MCF 10A (cell line): ENCODE data around the gene ADARB2. TPM values are rescaled to one million over a fixed set of nuclear protein-coding genes. Genes with fewer than 3 reads are reported as not detected.

Experiments
- BruUV-seq: library from RNA; stranded (reverse); fragments of 400-500 nt; replicated peaks from 2 replicates; lab custom pipeline; 2021; lab: Mats Ljungman, UMichigan
- CTCF ChIA-PET: fragments of 300-600 bp; sonication (Branson Sonifier 250); formaldehyde crosslinking; extraction: SDS; loops from one replicate; lab custom pipeline; 2021; ENCODE audit warnings: antibody characterized with exemption, inconsistent platforms; lab: Yijun Ruan, JAX
- POLR2A ChIA-PET: fragments of 300-600, 350-650 bp; sonication (Branson Sonifier 250); formaldehyde crosslinking; extraction: SDS; loops from one replicate; lab custom pipeline; 2020; ENCODE audit warnings: antibody characterized with exemption, inconsistent platforms; lab: Yijun Ruan, JAX
- DNase-seq: peaks from one replicate; pipeline ENCODE4 v3.0.0-alpha.2; 2018; ENCODE audit not compliant: unreplicated experiment
- H3K27ac Mint-ChIP-seq: one replicate; pipeline ENCODE4 v1.8.0; 2022; ENCODE audit warnings: mild to moderate bottlenecking, low read depth, mixed read lengths; ENCODE audit not compliant: unreplicated experiment
- H3K27me3 Mint-ChIP-seq: one replicate; pipeline ENCODE4 v1.8.0; 2022; ENCODE audit warnings: mixed read lengths; ENCODE audit not compliant: insufficient read depth, unreplicated experiment
- H3K36me3 Mint-ChIP-seq: one replicate; pipeline ENCODE4 v1.8.0; 2022; ENCODE audit warnings: mild to moderate bottlenecking, moderate library complexity, mixed read lengths; ENCODE audit not compliant: insufficient read depth, unreplicated experiment
- H3K4me1 Mint-ChIP-seq: one replicate; pipeline ENCODE4 v1.8.0; 2022; ENCODE audit warnings: mixed read lengths; ENCODE audit not compliant: insufficient read depth, unreplicated experiment
- H3K4me3 Mint-ChIP-seq: one replicate; pipeline ENCODE4 v1.8.0; 2022; ENCODE audit warnings: mild to moderate bottlenecking, moderate library complexity, mixed read lengths; ENCODE audit not compliant: unreplicated experiment
- H3K9me3 Mint-ChIP-seq: one replicate; pipeline ENCODE4 v1.8.0; 2022; ENCODE audit warnings: mixed read lengths; ENCODE audit not compliant: unreplicated experiment
- intact Hi-C: fragments of 100-400 bp; cut with micrococcal nuclease; formaldehyde crosslinking; loops from 2 replicates; pipeline ENCODE4 v1.14.1; 2022
- total RNA-seq: library from RNA; stranded (reverse); gene quantifications from 2 replicates; pipeline ENCODE4 v1.2.3, GENCODE V29; 2022
- TF ChIP-seq, protein P1 (sequence below): fragments of 200-600 bp; IDR thresholded peaks from one replicate; pipeline ENCODE4 v1.8.0; 2022; ENCODE audit warnings: antibody characterized with exemption, mild to moderate bottlenecking; ENCODE audit not compliant: unreplicated experiment

Gene ADARB2
- total RNA-seq, 1 experiment from 2014 or later = 0.96 TPM

DNA sequence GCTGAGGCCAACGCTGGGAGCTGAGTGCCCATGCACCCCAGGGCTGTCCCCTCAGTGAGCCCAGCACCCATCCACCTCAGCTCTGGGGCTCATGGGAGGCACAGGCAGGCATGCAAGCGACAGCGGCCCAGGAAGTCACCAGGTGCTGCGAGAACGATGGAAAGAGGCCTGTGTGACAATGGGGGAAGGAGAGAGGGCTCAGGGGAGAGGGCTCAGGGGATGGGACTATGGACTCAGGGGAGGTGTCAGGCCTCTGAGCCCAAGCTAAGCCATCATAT lies 388.6 kb downstream of the ADARB2 start:
- CTCF ChIA-PET = no interaction called here
- TF ChIP-seq, protein P1, sequence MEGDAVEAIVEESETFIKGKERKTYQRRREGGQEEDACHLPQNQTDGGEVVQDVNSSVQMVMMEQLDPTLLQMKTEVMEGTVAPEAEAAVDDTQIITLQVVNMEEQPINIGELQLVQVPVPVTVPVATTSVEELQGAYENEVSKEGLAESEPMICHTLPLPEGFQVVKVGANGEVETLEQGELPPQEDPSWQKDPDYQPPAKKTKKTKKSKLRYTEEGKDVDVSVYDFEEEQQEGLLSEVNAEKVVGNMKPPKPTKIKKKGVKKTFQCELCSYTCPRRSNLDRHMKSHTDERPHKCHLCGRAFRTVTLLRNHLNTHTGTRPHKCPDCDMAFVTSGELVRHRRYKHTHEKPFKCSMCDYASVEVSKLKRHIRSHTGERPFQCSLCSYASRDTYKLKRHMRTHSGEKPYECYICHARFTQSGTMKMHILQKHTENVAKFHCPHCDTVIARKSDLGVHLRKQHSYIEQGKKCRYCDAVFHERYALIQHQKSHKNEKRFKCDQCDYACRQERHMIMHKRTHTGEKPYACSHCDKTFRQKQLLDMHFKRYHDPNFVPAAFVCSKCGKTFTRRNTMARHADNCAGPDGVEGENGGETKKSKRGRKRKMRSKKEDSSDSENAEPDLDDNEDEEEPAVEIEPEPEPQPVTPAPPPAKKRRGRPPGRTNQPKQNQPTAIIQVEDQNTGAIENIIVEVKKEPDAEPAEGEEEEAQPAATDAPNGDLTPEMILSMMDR = no peak
- Mint-ChIP-seq H3K9me3 (no peaks in the 10 kb centered on the region), H3K4me1 (peaks cover 6% of the 10 kb centered on the region), H3K36me3 (no peaks in the 10 kb centered on the region), H3K27me3 (no peaks in the 10 kb centered on the region), H3K4me3 (no peak overlapping the region), H3K27ac (no peak overlapping the region)
- intact Hi-C loops = no loop called here
- POLR2A ChIA-PET = no interaction called here
- no peak for DNase-seq
- no TSS peak for BruUV-seq

DNA sequence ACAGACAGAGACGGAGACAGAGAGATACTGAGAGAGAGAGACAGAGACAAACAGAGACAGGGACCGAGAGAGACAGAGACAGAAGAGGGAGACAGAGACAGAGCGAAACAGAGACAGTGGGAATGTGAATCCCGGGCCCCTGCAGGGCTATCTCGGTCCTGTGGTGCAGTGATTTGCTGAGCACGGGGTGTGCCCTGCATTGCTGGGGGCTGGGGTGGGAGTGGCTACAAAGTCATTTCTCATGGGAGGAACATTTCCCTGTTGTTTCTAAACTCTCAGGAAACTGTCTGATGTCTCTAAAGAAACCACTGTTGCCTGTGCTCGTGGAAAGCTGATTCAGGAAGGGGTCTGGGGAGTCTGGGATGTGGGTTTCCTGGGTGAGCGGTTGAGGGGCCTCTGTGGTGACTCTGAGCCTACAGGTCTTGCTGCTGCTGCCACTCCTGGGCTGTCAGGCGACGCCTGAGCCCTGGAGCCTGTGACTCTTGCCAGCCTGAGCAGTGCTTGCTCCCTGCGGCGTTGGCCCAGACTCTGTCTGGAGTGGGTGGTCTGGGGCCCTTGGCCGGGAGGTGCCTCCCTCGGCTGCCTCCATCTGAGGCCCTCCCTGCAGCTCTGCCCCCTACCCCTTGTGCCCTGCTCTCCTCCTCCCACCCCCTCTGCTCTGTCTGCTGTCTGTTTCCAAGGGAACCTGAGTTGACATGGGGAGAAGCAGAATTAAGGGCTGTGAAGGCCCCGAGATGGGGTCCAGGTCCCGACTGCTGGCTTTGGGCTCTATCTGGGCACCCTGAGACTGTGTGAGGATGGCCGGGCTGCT lies 389.2 kb downstream of the ADARB2 start:
- no TSS peak for BruUV-seq
- intact Hi-C loops = no loop called here
- POLR2A ChIA-PET = no interaction called here

DNA sequence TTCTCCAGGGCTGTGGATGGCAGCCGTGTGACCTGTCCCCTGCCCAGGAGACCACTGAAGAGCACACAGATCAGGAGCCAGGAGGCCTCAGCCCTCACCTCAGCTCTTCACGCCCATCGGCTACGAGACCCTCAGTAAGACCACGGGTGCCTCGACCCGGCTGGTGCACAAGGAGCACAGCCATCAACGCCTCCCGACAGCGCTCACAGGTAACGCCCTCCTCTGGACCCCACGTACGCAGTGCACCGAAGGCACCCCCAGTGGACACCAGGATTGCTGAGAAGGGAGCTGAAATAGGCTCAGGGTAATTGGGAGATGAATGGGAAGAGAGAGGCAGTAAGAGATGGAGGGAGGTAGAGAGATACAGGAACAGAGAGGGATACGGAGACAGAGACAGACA lies 389.8 kb downstream of the ADARB2 start:
- Mint-ChIP-seq H3K9me3 (no peaks in the 10 kb centered on the region), H3K27me3 (no peaks in the 10 kb centered on the region), H3K4me3 (no peak overlapping the region), H3K36me3 (no peaks in the 10 kb centered on the region), H3K4me1 (peaks cover 6% of the 10 kb centered on the region), H3K27ac (no peak overlapping the region)
- intact Hi-C loops = no loop called here
- ChIA-PET POLR2A (interaction anchor here (0.7 kb wide), 1 partner anchor 1656 kb away, joined by 3 read pairs; no protein-coding TSS in a partner anchor), CTCF (no interaction called here)
- TF ChIP-seq, protein P1 = no peak
- DNase-seq = no peak
- BruUV-seq = no TSS peak

More for the DNA sequence above, 389.2 kb downstream of the ADARB2 start:
- H3K9me3 Mint-ChIP-seq = no peaks in the 10 kb centered on the region
- TF ChIP-seq, protein P1 = no peak
- no peak overlapping the region for H3K27ac Mint-ChIP-seq
- H3K36me3 Mint-ChIP-seq = no peaks in the 10 kb centered on the region
- no peak for DNase-seq
- CTCF ChIA-PET = no interaction called here
- H3K4me3 Mint-ChIP-seq = no peak overlapping the region
- no peaks in the 10 kb centered on the region for H3K27me3 Mint-ChIP-seq
- H3K4me1 Mint-ChIP-seq = peaks cover 6% of the 10 kb centered on the region

DNA sequence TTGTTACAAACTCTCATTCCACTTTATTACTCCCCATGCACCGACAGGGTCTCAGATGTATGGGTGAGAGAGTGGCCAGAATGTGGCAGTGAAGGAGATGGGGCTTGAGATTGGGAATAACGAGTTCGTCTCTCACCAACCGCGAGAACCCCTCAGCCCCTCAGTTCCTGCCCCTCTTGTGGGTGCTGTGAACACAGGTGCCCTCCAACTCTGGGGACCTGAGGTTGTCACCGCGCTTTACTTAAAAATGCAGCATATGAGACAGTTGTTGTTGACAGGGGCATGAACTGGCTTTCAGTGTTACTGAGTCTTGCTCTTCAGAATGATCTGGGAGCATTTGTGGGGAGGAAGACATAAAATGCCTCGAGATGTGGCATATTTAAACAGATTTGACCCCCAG lies 391.1 kb downstream of the ADARB2 start:
- CTCF ChIA-PET = no interaction called here
- POLR2A ChIA-PET = no interaction called here
- Mint-ChIP-seq H3K27ac (no peak overlapping the region), H3K9me3 (no peaks in the 10 kb centered on the region), H3K4me1 (peaks cover 6% of the 10 kb centered on the region), H3K27me3 (no peaks in the 10 kb centered on the region), H3K4me3 (no peak overlapping the region), H3K36me3 (no peaks in the 10 kb centered on the region)
- no peak for DNase-seq
- BruUV-seq = no TSS peak
- intact Hi-C loops = no loop called here
- TF ChIP-seq, protein P1 = no peak
